OCI-LY7 (cell line): ENCODE results near the gene GPC3.

ENCODE experiments used
- EZH2phosphoT487 ChIP-seq: fragments of 200-600 bp; sonication (generic); IDR thresholded peaks from 2 replicates; pipeline ENCODE4 v1.6.1; 2018; ENCODE audit warnings: low read depth, borderline replicate concordance, mild to moderate bottlenecking, mixed run types, antibody characterized with exemption, low read length, moderate library complexity, mixed read lengths
- TF ChIP-seq, protein P1 (sequence below): fragments of 200-600 bp; sonication (generic); conservative IDR thresholded peaks from 2 replicates; pipeline ENCODE4 v1.5.1; 2014; ENCODE audit warnings: mild to moderate bottlenecking, antibody characterized with exemption, low read length, moderate library complexity, mixed read lengths

DNA sequence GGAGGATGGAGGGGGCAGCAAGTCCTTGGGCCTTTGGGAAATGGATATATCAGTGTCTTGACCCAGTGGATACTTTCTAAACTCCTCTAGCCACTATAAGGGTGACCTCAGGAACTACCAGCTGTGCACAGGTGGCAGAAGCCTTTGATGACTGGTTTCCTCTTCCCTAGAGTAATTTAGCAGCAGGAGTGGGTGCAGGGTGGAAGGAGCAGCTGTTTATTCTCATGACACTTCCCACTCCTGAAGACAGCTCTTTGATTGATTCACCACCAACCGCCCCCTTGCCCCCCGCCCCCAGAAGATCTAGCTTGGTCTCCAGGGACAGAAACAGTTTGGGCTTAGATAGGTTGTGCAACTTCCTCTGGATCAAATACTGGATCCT, 63.0 kb downstream of the GPC3 start:
- TF ChIP-seq, protein P1, sequence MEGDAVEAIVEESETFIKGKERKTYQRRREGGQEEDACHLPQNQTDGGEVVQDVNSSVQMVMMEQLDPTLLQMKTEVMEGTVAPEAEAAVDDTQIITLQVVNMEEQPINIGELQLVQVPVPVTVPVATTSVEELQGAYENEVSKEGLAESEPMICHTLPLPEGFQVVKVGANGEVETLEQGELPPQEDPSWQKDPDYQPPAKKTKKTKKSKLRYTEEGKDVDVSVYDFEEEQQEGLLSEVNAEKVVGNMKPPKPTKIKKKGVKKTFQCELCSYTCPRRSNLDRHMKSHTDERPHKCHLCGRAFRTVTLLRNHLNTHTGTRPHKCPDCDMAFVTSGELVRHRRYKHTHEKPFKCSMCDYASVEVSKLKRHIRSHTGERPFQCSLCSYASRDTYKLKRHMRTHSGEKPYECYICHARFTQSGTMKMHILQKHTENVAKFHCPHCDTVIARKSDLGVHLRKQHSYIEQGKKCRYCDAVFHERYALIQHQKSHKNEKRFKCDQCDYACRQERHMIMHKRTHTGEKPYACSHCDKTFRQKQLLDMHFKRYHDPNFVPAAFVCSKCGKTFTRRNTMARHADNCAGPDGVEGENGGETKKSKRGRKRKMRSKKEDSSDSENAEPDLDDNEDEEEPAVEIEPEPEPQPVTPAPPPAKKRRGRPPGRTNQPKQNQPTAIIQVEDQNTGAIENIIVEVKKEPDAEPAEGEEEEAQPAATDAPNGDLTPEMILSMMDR, result no peak
- no peak for TF ChIP-seq EZH2phosphoT487
